Breast epithelium (tissue), 4 donors: ENCODE measurements around the gene AQP5. TPM values are rescaled to one million over a fixed set of nuclear protein-coding genes. Genes with fewer than 3 reads are reported as not detected.
A peak's percentile ranks its signal among the peaks of the same experiment; 100 is the strongest.

Source experiments
- DNase-seq, 2 donors: peaks; one replicate each; pipeline ENCODE4 v3.0.0-alpha.2; 2019; ENCODE audit warnings: low spot score in 2 of 2
- H3K27ac ChIP-seq, 2 donors: fragments of 200-600 bp; sonication (generic) in 1 of 2; one replicate each; pipeline ENCODE4 v1.5.1; 2016 to 2019; ENCODE audit warnings: mild to moderate bottlenecking in 1 of 2
- H3K27me3 ChIP-seq, 2 donors: fragments of 200-600 bp; sonication (generic) in 1 of 2; one replicate each; pipeline versions ENCODE4 v1.5.1 to v1.6.0; 2017 to 2019; ENCODE audit warnings: control low read depth in 1 of 2, mild to moderate bottlenecking in 1 of 2
- H3K36me3 ChIP-seq: fragments of 200-600 bp; one replicate; pipeline ENCODE4 v1.5.1; 2019
- H3K4me1 ChIP-seq, 2 donors: fragments of 200-600 bp; sonication (generic); one replicate each; pipeline ENCODE4 v1.5.1; 2016 to 2019; ENCODE audit warnings: control low read depth in 1 of 2
- H3K4me3 ChIP-seq, 3 donors: fragments of 200-600 bp; sonication (generic); 1 replicate in 2 of 3; 2 replicates in 1 of 3; pipeline ENCODE4 v1.5.1; 2016 to 2019; ENCODE audit warnings: mild to moderate bottlenecking in 3 of 3, moderate library complexity in 2 of 3
- H3K9me3 ChIP-seq, 2 donors: fragments of 200-600 bp; sonication (generic) in 1 of 2; one replicate each; pipeline ENCODE4 v1.5.1; 2016 to 2019; ENCODE audit warnings: control low read depth in 1 of 2
- POLR2A ChIP-seq: fragments of 450-650 bp; IDR thresholded peaks from one replicate; pipeline ENCODE4 v1.6.1; 2016; ENCODE audit warnings: antibody characterized with exemption, mild to moderate bottlenecking, moderate library complexity
- POLR2AphosphoS5 ChIP-seq, 3 donors: sonication (generic); formaldehyde crosslinking; IDR thresholded peaks; one replicate each; pipeline ENCODE4 v1.6.1; 2017; ENCODE audit warnings: antibody characterized with exemption in 3 of 3
- intact Hi-C: fragments of 100-400 bp; cut with DNase I; formaldehyde crosslinking; loops from one replicate; pipeline ENCODE4 v1.15.1; 2023; ENCODE audit warnings: low total_unique reads
- total RNA-seq, 3 donors: library from RNA; depleted of rRNA; stranded (reverse); fragments of >200 nt; gene quantifications; one replicate each; pipeline ENCODE4 v1.1.0, GENCODE V29; 2016
- TF ChIP-seq, protein P1 (sequence below), 3 donors: fragments of 450-650 bp; IDR thresholded peaks; one replicate each; pipeline ENCODE4 v1.5.1; 2016 to 2017; ENCODE audit warnings: antibody characterized with exemption in 3 of 3, mild to moderate bottlenecking in 3 of 3, moderate library complexity in 3 of 3

Gene AQP5
- total RNA-seq, 3 donors from 2014 or later: 3.1 to 4.6 TPM; not detected in 1

DNA sequence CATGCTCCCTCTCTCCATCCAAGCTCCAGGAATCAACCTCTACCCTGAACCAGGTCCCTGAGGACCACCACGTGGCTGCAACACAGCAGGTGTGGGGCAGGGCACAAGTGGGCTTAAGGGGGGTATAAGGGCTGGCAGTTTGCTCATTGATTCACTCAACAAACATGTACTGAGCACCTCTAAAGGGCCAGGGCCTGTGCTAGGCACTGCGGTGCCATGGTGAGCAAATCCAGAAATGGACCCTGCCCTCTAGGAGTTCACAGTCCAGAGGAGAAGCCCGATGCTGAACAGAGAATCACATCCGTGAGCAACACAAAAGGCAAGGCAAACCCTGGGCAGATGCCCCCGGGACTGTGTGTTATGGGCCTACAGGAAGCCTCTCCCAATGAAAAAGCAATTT lies 17.6 kb upstream of the AQP5 start:
- H3K4me1 ChIP-seq: no peaks in the 10 kb centered on the region
- H3K27ac ChIP-seq: no peak overlapping the region
- TF ChIP-seq POLR2A (no peak), POLR2AphosphoS5 (IDR thresholded peaks at IDR 0.05) (no peak)
- TF ChIP-seq, protein P1, sequence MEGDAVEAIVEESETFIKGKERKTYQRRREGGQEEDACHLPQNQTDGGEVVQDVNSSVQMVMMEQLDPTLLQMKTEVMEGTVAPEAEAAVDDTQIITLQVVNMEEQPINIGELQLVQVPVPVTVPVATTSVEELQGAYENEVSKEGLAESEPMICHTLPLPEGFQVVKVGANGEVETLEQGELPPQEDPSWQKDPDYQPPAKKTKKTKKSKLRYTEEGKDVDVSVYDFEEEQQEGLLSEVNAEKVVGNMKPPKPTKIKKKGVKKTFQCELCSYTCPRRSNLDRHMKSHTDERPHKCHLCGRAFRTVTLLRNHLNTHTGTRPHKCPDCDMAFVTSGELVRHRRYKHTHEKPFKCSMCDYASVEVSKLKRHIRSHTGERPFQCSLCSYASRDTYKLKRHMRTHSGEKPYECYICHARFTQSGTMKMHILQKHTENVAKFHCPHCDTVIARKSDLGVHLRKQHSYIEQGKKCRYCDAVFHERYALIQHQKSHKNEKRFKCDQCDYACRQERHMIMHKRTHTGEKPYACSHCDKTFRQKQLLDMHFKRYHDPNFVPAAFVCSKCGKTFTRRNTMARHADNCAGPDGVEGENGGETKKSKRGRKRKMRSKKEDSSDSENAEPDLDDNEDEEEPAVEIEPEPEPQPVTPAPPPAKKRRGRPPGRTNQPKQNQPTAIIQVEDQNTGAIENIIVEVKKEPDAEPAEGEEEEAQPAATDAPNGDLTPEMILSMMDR (IDR thresholded peaks at IDR 0.05): no peak
- intact Hi-C loops: no loop called here
- H3K4me3 ChIP-seq: no peak overlapping the region
- H3K9me3 ChIP-seq: no peaks in the 10 kb centered on the region
- H3K36me3 ChIP-seq: no peaks in the 10 kb centered on the region
- peak in 1 of 2 donors; percentile 43 for DNase-seq
- no peaks in the 10 kb centered on the region for H3K27me3 ChIP-seq

DNA sequence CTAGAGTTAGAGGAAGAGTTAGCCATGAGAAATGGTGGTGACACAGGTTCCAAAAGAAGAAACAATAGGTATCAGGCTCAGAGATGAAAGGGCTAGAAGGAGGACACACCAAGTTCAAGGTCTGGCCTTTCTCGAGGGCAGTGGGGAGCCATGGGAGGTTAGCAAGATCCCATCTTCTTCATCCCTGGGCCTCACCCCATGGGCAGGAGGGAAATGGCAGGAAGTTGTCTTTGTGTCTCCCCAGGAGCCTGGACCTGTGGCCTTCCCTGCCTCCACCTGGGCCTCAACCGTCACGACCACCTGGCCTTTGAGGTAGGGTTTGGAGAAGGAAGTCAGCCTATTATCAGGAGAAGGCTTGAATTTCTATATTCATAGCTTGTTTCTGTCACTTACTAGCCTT lies 17.0 kb upstream of the AQP5 start:
- no peak overlapping the region for H3K27ac ChIP-seq

DNA sequence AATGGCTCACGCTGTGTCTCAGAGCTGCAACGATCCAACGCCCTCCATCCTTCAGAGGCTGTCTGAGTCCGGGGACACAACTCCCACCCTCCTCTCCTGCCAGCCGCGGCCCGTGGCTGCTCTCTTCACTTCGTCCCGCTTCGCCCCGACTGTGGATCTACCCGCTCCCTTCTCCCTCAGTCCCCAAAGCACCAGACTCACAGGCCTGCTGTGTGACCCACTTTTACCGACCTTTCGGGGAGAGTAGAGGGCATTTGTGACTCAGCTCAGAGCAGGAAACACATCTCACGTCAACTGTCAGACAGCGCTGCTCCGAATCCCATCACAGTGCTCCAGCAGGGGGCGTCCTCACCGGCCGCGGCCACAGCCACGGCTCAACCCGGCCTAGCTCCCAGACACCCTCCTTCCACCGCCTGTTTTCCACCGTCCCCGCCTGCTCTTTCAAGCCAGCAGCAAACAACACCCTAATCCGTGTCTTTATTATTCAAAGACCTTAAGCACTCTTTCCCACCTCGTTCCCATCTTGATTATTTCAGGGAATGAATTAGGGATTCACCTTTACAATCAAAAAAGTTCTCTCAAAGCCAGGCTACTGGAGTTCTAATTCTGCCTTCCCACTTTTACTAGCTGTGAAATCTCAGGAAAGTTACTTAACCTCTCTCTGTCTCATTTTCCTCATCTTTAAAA lies 16.1 kb upstream of the AQP5 start:
- TF ChIP-seq POLR2A: no peak
- peak in 1 of 3 donors; percentile 24 for TF ChIP-seq POLR2AphosphoS5 (IDR thresholded peaks at IDR 0.05)
- TF ChIP-seq, protein P1 (IDR thresholded peaks at IDR 0.05): peak; percentile 40 to 75 (median 73)
- peak in 1 of 2 donors; percentile 76 for DNase-seq
- Histone ChIP-seq H3K4me1 (no peaks in the 10 kb centered on the region), H3K27ac (peak overlapping the region; percentile 29 to 33), H3K27me3 (no peaks in the 10 kb centered on the region), H3K4me3 (peak overlapping the region in 2 of 3 donors; percentile 10 to 50), H3K9me3 (no peaks in the 10 kb centered on the region), H3K36me3 (no peaks in the 10 kb centered on the region)
- intact Hi-C loops: no loop called here

More for the DNA sequence above, 17.0 kb upstream of the AQP5 start:
- TF ChIP-seq POLR2A (no peak), POLR2AphosphoS5 (IDR thresholded peaks at IDR 0.05) (no peak)
- TF ChIP-seq, protein P1 (IDR thresholded peaks at IDR 0.05): no peak
- H3K4me3 ChIP-seq: no peak overlapping the region
- intact Hi-C loops: no loop called here
- H3K27me3 ChIP-seq: no peaks in the 10 kb centered on the region
- H3K36me3 ChIP-seq: no peaks in the 10 kb centered on the region
- DNase-seq: peak in 1 of 2 donors; percentile 43
- H3K4me1 ChIP-seq: no peaks in the 10 kb centered on the region
- no peaks in the 10 kb centered on the region for H3K9me3 ChIP-seq

DNA sequence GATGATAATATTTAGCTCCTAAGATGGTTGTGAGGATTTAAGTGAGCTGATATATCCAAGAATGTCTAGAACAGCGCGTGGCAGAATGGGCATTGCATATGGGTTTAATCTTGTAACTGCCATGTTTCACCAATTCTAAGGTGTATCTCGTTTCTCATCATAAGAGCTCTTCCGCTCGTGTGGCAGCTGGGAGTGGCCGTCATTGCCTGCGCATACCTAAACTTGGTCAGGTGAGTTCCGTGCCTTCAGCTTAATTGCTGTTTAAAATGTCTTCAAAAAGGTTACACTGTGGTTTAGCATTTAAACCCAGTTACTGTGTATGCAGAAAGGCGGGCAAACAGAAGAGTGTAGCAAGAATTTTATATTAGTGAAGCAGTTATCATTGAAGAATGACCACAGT lies 15.6 kb upstream of the AQP5 start:
- Histone ChIP-seq H3K4me1 (no peaks in the 10 kb centered on the region), H3K27ac (no peak overlapping the region), H3K27me3 (no peaks in the 10 kb centered on the region), H3K4me3 (no peak overlapping the region), H3K36me3 (no peaks in the 10 kb centered on the region), H3K9me3 (no peaks in the 10 kb centered on the region)
- intact Hi-C loops: no loop called here
- TF ChIP-seq POLR2A (no peak), POLR2AphosphoS5 (IDR thresholded peaks at IDR 0.05) (no peak)
- TF ChIP-seq, protein P1 (IDR thresholded peaks at IDR 0.05): no peak
- no peak for DNase-seq

DNA sequence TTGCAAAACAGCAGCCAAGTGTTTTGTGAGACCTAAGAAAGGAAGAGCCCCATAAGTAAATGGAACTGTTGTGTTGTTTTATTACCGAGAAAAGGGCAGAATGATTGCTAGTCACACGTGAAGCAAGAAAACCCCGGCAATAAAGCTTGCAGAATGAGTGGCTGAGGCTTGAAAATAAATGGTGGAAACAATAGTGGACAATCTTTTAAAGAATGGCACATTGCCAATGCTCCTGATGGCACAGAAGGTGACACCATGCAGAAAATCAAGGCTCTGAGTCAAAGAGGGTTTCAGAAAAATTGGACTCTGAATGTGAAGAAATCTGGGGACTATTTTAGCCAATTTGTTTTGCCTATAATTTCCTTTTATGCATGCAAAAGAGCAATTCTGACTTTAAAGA lies 15.2 kb upstream of the AQP5 start:
- no peak for TF ChIP-seq POLR2A
- TF ChIP-seq, protein P1 (IDR thresholded peaks at IDR 0.05): no peak
- no peak for TF ChIP-seq POLR2AphosphoS5 (IDR thresholded peaks at IDR 0.05)
- Histone ChIP-seq H3K36me3 (no peaks in the 10 kb centered on the region), H3K9me3 (no peaks in the 10 kb centered on the region), H3K4me1 (no peaks in the 10 kb centered on the region), H3K4me3 (no peak overlapping the region), H3K27ac (no peak overlapping the region), H3K27me3 (no peaks in the 10 kb centered on the region)
- intact Hi-C loops: no loop called here
- no peak for DNase-seq
